LNCaP clone FGC (cell line): ENCODE measurements around the gene CSNK1E.

Source experiments
- DNase-seq: peaks from one replicate; pipeline ENCODE4 v3.0.0-alpha.2; 2011; ENCODE audit warnings: low read depth
- H3K4me3 ChIP-seq: 2 replicates; pipeline ENCODE4 v1.5.1; 2011; ENCODE audit warnings: mild to moderate bottlenecking, low read depth, low read length, control low read depth
- TF ChIP-seq, protein P1 (sequence below): IDR thresholded peaks from 2 replicates; pipeline ENCODE4 v1.5.1; 2012; ENCODE audit warnings: mild to moderate bottlenecking; ENCODE audit not compliant: control insufficient read depth, insufficient read depth; ENCODE audit errors: extremely low read depth

Gene CSNK1E

DNA sequence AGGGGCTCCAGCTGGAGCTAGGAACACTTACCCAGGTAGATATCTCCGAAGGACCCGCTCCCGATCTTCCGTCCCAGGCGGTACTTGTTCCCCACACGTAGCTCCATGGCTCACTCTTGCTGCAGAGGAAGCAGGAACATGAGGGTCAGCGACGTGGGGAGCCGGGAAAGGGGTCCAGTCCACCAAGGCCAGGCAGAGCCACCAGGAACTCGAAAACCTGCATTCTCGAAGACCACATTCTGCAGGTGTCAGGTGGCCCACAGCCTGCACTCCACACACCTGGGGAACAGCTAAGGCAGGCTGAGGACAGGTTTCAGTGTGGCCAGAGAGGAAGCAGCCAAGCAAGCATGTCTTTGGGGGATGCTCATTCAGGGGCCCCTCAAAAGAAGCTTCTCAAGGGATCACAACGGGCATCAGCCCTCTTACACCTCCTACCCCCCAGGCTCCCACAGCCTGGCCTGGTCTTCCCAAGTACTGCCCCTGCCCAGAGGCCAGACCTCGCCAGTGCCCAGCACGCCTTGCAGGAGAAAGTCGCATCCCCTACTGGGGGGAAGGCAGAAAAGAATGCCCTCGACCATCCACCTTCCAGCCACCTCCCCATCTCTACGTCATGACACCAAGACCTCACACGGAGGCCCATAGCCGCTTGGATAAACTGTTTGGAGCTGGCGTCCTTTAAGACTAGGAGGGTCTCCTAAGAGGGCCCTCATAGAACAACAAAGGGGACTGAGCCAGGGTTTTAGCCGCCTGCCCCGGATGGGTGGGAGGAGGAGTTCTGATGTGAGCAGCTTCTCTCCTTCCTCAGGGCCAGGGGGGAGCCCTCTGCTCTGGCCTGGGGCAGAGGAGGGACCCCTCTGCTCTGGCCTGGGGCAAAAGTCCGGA, 2.9 kb downstream of the CSNK1E start:
- no peak for DNase-seq
- TF ChIP-seq, protein P1, sequence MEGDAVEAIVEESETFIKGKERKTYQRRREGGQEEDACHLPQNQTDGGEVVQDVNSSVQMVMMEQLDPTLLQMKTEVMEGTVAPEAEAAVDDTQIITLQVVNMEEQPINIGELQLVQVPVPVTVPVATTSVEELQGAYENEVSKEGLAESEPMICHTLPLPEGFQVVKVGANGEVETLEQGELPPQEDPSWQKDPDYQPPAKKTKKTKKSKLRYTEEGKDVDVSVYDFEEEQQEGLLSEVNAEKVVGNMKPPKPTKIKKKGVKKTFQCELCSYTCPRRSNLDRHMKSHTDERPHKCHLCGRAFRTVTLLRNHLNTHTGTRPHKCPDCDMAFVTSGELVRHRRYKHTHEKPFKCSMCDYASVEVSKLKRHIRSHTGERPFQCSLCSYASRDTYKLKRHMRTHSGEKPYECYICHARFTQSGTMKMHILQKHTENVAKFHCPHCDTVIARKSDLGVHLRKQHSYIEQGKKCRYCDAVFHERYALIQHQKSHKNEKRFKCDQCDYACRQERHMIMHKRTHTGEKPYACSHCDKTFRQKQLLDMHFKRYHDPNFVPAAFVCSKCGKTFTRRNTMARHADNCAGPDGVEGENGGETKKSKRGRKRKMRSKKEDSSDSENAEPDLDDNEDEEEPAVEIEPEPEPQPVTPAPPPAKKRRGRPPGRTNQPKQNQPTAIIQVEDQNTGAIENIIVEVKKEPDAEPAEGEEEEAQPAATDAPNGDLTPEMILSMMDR, result no peak
- H3K4me3 ChIP-seq, result peak overlapping the region; percentile 79

DNA sequence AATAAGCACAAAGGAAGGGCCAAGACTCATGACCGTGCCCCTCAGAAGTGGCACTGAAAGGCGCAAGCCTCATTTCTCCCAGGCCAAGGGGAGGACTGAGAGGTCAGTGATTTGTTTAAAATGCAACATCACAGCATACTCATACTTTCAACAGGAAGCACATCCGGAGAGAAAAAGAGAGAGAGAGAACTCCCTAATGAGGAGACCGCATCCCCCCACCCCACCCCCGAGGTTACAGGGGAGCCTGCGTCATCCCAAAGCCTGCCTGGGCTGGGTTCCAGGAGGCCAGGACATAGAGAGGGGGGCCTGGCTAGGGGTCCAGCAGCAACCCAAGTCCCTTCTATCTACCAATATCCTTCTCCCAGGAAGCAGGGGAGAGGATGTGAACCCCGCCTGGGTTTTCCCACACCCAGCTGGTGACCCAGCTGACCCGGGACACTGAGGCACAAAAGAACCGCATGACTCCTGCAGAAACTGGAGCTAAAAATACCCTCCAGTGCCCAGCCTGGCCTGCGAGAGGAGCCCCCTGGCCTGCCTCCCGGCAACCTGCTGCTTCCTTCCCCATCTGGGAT, 3.8 kb downstream of the CSNK1E start:
- no peak overlapping the region for H3K4me3 ChIP-seq
- TF ChIP-seq, protein P1, result no peak
- no peak for DNase-seq

DNA sequence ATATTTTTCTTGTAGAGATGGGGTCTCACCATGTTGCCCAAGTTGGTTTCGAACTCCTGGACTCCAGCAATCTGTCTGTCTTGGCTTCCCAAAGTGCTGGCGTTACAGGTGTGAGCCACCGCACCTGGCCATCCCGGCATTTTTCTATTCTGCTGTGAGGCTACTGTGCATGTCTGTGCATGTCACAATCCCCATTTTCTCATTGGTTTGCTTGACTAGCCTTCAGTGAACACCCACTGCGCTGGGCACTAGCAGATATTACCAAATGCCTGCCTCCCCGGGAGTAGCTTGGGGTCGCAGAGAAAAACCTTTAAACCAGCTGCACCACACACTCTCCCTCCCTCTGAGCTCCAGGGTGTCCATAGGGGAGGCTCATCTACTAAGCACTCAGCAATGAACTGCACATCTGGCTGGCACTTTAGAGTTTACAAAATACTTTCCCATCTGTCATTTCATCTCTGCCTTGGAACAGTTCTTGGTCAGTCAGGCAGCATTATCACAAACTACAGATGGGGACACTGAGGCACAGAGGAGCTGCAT, 4.9 kb downstream of the CSNK1E start:
- H3K4me3 ChIP-seq, result no peak overlapping the region
- no peak for DNase-seq
- TF ChIP-seq, protein P1, result no peak

DNA sequence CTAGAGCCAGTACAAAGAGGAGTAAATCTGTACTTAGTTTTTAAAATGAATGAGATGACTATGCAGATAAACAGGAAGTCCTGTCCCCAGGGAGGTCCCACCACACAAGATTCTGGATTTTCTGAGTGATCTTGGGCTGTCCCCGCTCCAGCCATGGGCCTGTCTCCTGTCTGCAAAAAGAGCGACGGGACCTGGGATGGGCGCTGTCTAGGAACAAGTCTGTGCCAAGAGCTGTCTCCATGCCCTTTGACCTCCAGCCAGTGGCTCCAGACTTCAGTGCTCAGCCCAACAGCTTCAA, 6.0 kb downstream of the CSNK1E start:
- H3K4me3 ChIP-seq, result no peak overlapping the region
- no peak for DNase-seq
- TF ChIP-seq, protein P1, result no peak

DNA sequence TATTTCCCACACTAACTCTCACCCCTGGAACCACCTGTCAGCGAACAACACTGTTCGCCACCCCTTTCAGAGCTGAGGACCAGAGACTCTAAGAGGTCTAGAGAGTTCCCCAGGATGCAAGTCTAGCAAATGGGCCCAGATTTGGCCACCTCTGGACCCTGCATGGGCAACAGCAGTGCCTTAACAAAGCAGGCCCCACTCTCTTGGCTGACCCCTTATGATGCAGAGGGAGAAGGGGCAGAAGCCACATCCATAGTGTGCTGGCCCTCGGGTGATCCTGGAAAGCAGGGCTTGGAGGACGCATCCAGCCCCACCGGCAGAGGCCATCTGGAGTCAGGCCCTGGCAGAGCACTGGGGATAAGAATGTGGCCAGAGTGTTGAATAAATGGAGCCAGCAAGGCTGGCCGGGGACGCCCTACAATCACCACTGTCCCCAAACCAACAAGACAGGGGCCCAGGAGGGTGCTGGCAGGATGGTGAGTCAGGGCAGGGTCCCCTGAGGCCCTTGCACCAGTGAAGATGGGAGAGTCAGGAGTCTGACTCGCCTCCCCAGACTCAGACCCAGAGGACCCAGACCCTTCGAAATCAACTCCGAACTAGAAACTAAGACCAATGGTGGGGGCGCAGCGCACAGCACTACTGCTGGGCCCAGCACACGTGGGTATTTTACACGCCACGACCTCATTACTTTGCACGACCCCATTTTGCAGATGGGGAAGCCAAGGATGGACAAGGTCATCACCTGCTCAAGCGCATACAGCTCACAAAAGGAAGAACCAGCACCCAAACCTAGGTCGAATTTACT, 6.5 kb downstream of the CSNK1E start:
- no peak overlapping the region for H3K4me3 ChIP-seq
- TF ChIP-seq, protein P1, result no peak
- no peak for DNase-seq

DNA sequence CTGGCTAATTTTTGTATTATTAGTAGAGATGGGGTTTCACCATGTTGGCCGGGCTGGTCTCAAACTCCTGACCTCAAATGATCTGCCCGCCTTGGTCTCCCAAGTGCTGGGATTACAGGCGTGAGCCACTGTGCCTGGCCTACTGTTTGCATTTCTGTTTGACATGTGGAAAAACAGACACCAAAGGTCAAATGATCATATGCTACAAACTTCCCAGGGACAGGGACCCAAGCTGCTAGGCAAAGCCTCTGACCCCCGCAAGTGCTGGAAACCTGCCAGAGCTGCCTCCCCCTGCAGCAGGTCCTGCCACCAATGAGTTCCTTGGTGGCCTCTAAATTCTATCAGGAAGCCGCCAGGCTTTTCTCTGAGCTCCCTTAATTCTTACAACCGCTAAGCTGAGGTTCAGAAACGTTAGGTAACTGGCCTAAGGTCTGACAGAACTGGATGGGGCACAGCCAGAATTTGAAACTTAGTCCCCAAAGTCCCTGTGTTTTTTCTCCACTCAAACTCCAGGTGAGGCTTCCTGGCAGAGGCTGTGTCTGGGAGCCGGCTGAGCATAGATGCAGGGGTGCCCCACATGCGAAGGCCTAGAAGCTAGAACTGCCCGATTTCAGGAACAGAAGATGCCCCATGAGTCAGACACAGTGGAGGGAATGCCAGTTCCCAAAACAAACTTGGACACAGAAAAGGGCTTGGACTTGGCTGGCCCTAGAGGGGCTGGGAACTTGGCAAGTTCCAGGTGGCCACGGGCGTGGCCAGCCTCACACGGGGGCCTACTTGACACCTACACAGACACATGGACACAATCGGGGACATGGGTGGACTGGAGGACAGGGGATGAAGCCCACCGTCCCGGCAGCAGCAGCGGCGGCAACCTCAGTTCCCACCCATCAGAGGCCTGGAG, 7.4 kb downstream of the CSNK1E start:
- H3K4me3 ChIP-seq, result no peak overlapping the region
- TF ChIP-seq, protein P1, result no peak
- no peak for DNase-seq
